K562 (cell line): ENCODE measurements around the gene JMY.
A peak's percentile ranks its signal among the peaks of the same experiment; 100 is the strongest.

Source experiments
- CC2D1A ChIP-seq: fragments of 450-650 bp; IDR thresholded peaks from 2 replicates; pipeline ENCODE4 v1.6.1; 2017; ENCODE audit warnings: mild to moderate bottlenecking
- DDX20 ChIP-seq: fragments of 450-650 bp; IDR thresholded peaks from 2 replicates; pipeline ENCODE4 v1.6.1; 2016; ENCODE audit warnings: missing genetic modification characterization, low read depth, mild to moderate bottlenecking, missing compliant biosample characterization, moderate library complexity
- FOXJ3 ChIP-seq: sonication (generic); formaldehyde crosslinking; IDR thresholded peaks from 2 replicates; pipeline ENCODE4 v1.4.0; 2020; ENCODE audit warnings: mild to moderate bottlenecking, missing genetic modification reagents
- POLR2A ChIP-seq: fragments of 450-650 bp; conservative IDR thresholded peaks from 2 replicates; pipeline ENCODE4 v1.6.1; 2016
- SP1 ChIP-seq: sonication (generic); formaldehyde crosslinking; IDR thresholded peaks from 2 replicates; pipeline ENCODE4 v1.8.1; 2022; ENCODE audit warnings: mild to moderate bottlenecking, missing genetic modification reagents
- SP2 ChIP-seq: IDR thresholded peaks from 2 replicates; pipeline ENCODE4 v1.6.1; 2011; ENCODE audit warnings: mild to moderate bottlenecking, low read depth, low read length, moderate library complexity; ENCODE audit not compliant: poor library complexity, severe bottlenecking; ENCODE audit errors: extremely low read depth
- ZFP36 ChIP-seq: fragments of 150-350 bp; IDR thresholded peaks from 2 replicates; pipeline ENCODE4 v1.6.1; 2018; ENCODE audit warnings: low read length, low read depth; ENCODE audit not compliant: partially characterized antibody
- ZNF124 ChIP-seq: sonication (generic); formaldehyde crosslinking; IDR thresholded peaks from 2 replicates; pipeline ENCODE4 v1.8.1; 2022; ENCODE audit warnings: missing genetic modification reagents
- ZNF431 ChIP-seq: sonication (generic); formaldehyde crosslinking; IDR thresholded peaks from 2 replicates; pipeline ENCODE4 v1.8.0; 2022; ENCODE audit warnings: mild to moderate bottlenecking, missing genetic modification reagents
- ZNF764 ChIP-seq: fragments of 250-450 bp; sonication (Bioruptor Pico); IDR thresholded peaks from 2 replicates; pipeline ENCODE4 v1.4.0; 2020; ENCODE audit warnings: low read depth, mild to moderate bottlenecking, moderate library complexity
- TF ChIP-seq, protein P1 (sequence below), 3 experiments: IDR thresholded peaks in 2 of 3; conservative IDR thresholded peaks in 1 of 3; 2 replicates each; pipeline ENCODE4 v1.5.1; 2011 to 2012; ENCODE audit warnings: low read length in 3 of 3, mild to moderate bottlenecking in 3 of 3, control low read depth in 2 of 3, improper control_type of control experiment in 1 of 3, inconsistent platforms in 1 of 3, low read depth in 1 of 3, mixed read lengths in 1 of 3, moderate library complexity in 1 of 3; ENCODE audit not compliant: insufficient read depth in 2 of 3
- TF ChIP-seq, protein P2 (sequence below): sonication (generic); formaldehyde crosslinking; IDR thresholded peaks from 2 replicates; pipeline ENCODE4 v1.5.0; 2020; ENCODE audit warnings: missing genetic modification reagents

DNA sequence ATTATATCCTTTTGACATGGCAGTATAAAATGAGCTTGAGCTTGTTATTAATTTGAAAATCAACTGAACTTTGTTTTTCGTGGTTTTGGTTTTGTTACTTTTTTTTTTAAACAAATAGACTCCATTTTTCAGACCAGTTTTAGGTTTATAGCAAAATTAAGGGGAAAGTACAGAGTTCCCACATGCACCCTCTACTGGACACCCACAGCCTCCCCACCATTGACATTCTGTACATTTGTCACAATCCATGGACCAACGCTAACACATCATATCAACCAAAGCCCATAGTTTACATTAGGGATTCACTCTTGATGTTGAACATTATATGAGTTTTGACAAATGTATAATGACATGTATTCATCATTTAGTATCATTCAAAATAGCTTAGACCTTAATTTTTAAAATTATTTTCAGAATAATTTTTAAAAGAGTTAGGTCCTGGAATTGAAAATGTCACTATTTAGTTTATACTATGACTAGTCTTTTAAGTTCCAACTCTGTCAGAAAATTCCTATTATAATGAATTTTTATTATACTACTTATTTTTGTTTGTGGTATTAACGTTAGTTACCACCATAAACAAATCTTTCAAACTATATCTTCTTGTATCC, 35.3 kb upstream of the JMY start:
- TF ChIP-seq FOXJ3 (CRISPR knock-in tag) (no peak), SP1 (CRISPR knock-in tag) (no peak), ZFP36 (no peak), DDX20 (tag) (no peak), ZNF431 (CRISPR knock-in tag) (no peak), CC2D1A (no peak), POLR2A (no peak), ZNF124 (CRISPR knock-in tag) (no peak), SP2 (no peak), ZNF764 (CRISPR knock-in tag) (no peak)
- TF ChIP-seq, protein P1, sequence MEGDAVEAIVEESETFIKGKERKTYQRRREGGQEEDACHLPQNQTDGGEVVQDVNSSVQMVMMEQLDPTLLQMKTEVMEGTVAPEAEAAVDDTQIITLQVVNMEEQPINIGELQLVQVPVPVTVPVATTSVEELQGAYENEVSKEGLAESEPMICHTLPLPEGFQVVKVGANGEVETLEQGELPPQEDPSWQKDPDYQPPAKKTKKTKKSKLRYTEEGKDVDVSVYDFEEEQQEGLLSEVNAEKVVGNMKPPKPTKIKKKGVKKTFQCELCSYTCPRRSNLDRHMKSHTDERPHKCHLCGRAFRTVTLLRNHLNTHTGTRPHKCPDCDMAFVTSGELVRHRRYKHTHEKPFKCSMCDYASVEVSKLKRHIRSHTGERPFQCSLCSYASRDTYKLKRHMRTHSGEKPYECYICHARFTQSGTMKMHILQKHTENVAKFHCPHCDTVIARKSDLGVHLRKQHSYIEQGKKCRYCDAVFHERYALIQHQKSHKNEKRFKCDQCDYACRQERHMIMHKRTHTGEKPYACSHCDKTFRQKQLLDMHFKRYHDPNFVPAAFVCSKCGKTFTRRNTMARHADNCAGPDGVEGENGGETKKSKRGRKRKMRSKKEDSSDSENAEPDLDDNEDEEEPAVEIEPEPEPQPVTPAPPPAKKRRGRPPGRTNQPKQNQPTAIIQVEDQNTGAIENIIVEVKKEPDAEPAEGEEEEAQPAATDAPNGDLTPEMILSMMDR (IDR thresholded peaks at IDR 0.05 in 2 of 3, conservative IDR thresholded peaks at IDR 0.05 in 1 of 3; ENCODE audit: insufficient read depth in 2 of 3, low read depth in 1 of 3, low read length in 3 of 3), result peak; percentile 49 to 71 (median 69); a peak in 5 of 6 replicates
- TF ChIP-seq, protein P2, sequence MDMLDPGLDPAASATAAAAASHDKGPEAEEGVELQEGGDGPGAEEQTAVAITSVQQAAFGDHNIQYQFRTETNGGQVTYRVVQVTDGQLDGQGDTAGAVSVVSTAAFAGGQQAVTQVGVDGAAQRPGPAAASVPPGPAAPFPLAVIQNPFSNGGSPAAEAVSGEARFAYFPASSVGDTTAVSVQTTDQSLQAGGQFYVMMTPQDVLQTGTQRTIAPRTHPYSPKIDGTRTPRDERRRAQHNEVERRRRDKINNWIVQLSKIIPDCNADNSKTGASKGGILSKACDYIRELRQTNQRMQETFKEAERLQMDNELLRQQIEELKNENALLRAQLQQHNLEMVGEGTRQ (CRISPR knock-in tag), result no peak
